ENCODE measurements around the gene COL7A1.

- TF ChIP-seq, protein P1, sequence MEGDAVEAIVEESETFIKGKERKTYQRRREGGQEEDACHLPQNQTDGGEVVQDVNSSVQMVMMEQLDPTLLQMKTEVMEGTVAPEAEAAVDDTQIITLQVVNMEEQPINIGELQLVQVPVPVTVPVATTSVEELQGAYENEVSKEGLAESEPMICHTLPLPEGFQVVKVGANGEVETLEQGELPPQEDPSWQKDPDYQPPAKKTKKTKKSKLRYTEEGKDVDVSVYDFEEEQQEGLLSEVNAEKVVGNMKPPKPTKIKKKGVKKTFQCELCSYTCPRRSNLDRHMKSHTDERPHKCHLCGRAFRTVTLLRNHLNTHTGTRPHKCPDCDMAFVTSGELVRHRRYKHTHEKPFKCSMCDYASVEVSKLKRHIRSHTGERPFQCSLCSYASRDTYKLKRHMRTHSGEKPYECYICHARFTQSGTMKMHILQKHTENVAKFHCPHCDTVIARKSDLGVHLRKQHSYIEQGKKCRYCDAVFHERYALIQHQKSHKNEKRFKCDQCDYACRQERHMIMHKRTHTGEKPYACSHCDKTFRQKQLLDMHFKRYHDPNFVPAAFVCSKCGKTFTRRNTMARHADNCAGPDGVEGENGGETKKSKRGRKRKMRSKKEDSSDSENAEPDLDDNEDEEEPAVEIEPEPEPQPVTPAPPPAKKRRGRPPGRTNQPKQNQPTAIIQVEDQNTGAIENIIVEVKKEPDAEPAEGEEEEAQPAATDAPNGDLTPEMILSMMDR (conservative IDR thresholded peaks at IDR 0.05 in 1 of 2, IDR thresholded peaks at IDR 0.05 in 1 of 2; ENCODE audit: extremely low read depth in 1 of 2, insufficient read depth in 1 of 2, low read depth in 1 of 2, low read length in 2 of 2) = no peak
- no peak for TF ChIP-seq EZH2 (IDR thresholded peaks at IDR 0.05; ENCODE audit: borderline replicate concordance, low read length)
These were observed 62.7 kb downstream of the COL7A1 start for GRCh38 chr3:48532271-48532976.

All from mammary epithelial cell (primary cell).